Skeletal muscle satellite cell (primary cell): Measurements from ENCODE around the gene BIN2.
"Not testable (repeated sequence)": the region's sequence is repeated elsewhere in the genome, so short reads cannot be mapped to it uniquely, and the experiment has no call there.

Experiments used
- H3K27me3 ChIP-seq: 2 replicates; pipeline ENCODE4 v1.7.0; 2013; ENCODE audit warnings: low read length; ENCODE audit not compliant: control insufficient read depth, insufficient read depth
- H3K36me3 ChIP-seq: 2 replicates; pipeline ENCODE4 v1.7.0; 2013; ENCODE audit warnings: mild to moderate bottlenecking, control low read depth, low read length; ENCODE audit not compliant: insufficient read depth
- H3K4me1 ChIP-seq: 2 replicates; pipeline ENCODE4 v1.7.0; 2013; ENCODE audit warnings: low read length; ENCODE audit not compliant: control insufficient read depth, insufficient read depth
- H3K4me2 ChIP-seq: 2 replicates; pipeline ENCODE4 v1.7.0; 2013; ENCODE audit warnings: mild to moderate bottlenecking, low read length
- H3K4me3 ChIP-seq: 2 replicates; pipeline ENCODE4 v1.7.0; 2013; ENCODE audit warnings: low read length
- H3K9ac ChIP-seq: 2 replicates; pipeline ENCODE4 v1.7.0; 2013; ENCODE audit warnings: mild to moderate bottlenecking, low read depth, low read length, moderate library complexity
- H3K9me3 ChIP-seq: replicated peaks from 2 replicates; pipeline ENCODE4 v1.7.0; 2013; ENCODE audit warnings: mild to moderate bottlenecking, control low read depth, low read length

Gene BIN2

DNA sequence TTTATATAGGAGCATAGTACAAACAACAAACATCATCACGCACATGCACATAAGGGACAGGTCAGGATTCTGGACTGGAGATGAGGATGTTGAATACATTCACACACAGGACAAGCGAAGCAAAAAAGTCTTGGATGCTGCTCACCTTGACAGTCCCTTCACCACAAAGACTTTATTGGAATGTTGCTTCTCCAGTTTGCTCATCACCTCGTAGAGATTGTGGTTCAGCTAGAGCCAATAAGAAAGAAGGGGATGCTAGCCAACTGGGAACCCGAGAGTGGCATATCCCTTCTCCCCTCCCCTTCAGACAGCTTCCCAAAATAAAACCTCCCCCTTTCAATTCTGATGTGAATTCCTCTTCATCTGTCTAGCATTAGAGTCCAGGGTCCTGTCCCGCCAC lies 28.3 kb downstream of the BIN2 start:
- H3K36me3 ChIP-seq = no peaks in the 10 kb centered on the region
- H3K4me1 ChIP-seq = no peaks in the 10 kb centered on the region
- H3K27me3 ChIP-seq = no peaks in the 10 kb centered on the region
- H3K4me2 ChIP-seq = no peak overlapping the region
- H3K9me3 ChIP-seq = no peaks in the 10 kb centered on the region
- H3K4me3 ChIP-seq = no peak overlapping the region
- no peak overlapping the region for H3K9ac ChIP-seq

DNA sequence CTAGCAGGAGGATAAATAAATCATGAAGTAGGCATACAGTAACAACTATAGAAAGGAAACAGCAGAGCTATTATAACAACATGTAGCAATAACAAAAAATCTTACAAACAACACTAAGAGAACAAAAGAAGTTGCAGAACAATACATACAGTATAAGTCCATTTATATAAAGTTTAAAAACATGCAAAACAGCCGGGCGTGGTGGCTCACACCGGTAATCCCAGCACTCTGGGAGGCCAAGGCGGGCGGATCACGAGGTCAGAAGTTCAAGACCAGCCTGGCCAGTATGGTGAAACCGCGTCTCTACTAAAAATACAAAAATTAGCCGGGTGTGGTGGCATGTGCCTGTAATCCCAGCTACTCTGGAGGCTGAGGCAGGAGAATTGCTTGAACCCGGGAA lies 29.9 kb downstream of the BIN2 start:
- not testable (repeated sequence) for H3K4me2 ChIP-seq, H3K4me3 ChIP-seq, H3K27me3 ChIP-seq, H3K4me1 ChIP-seq, H3K36me3 ChIP-seq, H3K9ac ChIP-seq, H3K9me3 ChIP-seq

DNA sequence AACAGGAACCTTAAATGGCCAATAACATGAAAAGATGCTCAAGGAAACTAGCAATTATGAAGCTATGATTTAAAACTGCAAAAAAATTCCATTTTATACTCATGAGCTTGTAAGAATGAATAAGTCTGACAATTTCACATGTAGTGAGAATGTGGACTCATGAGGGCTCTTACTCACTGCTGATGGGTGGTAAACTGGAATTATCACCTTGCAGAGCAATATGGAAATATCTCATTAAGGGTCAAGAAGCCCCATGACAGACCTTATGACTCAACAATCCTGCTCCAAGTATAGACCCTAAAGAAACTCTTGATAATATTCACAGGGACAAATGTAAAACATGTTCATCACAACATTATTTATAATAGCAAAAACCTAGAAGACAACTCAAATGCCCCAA lies 30.3 kb downstream of the BIN2 start:
- Histone ChIP-seq H3K9ac (no peak overlapping the region), H3K9me3 (no peaks in the 10 kb centered on the region), H3K27me3 (no peaks in the 10 kb centered on the region), H3K4me2 (no peak overlapping the region), H3K4me1 (no peaks in the 10 kb centered on the region), H3K36me3 (no peaks in the 10 kb centered on the region), H3K4me3 (no peak overlapping the region)

DNA sequence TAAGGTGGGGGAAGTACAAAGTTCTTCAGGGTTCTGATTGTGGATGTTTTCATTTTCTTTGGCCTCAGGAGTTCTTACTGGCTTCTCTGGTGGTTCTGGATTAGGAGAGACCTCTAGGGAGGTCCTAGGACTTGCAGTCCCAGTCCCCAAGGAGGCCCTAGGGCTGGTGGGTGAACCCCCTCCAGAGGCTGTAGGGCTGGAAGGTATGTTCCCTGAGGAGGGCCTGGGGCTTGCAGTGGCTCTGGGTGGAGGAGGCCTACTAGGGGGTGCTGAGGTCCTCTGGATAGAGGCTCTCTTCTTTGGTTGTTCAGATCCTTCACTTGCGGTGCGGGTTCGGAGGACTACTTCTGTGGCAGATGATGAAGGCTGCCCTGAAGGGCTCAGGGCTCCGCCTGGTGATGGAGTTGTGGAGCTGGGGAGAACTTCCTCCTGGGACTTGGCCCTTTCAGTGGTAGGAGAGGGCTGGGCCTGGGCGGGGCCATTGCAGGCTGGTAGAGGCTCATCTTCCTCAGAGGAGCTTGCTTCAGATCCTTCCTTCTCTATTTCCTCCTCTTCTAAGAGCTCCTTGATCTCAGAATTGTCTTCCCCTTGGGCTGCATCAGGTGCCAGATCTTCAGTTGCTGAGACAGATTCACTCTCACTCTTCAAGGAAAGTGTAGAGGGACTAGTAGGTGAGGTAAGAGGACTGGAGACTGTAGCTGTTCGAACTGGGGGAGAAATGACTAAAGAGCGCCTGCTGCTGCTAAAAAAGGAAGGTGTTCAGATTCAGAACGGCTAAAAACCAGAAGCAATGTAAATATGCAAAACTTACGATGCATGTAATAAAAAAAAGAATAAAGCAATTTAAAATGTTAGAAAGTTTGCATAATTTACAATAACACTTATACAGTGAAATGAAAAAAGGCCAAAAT lies 32.1 kb downstream of the BIN2 start:
- not testable (repeated sequence) for H3K9ac ChIP-seq, H3K4me1 ChIP-seq, H3K27me3 ChIP-seq, H3K4me2 ChIP-seq, H3K36me3 ChIP-seq, H3K4me3 ChIP-seq, H3K9me3 ChIP-seq

DNA sequence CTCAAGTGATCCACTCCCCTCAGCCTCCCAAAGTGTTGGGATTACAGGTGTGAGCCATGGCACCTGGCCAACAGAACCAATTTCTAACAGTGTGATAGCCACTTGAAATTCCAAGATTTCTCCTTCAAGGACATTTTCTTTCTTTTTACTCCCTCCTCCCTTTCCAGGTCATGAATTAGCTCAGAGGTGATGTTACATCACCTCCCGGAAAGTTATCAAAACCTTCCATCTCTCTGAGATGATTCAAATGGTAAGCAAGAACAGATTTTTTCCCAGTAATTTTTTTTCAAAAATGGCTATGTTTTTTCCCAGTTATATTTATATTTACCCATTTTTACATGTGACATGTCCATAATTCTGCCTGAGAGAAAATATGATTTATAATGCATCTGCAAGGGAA lies 38.1 kb downstream of the BIN2 start:
- no peak overlapping the region for H3K9ac ChIP-seq
- no peaks in the 10 kb centered on the region for H3K36me3 ChIP-seq
- no peaks in the 10 kb centered on the region for H3K9me3 ChIP-seq
- no peak overlapping the region for H3K4me3 ChIP-seq
- no peaks in the 10 kb centered on the region for H3K27me3 ChIP-seq
- peaks cover 8% of the 10 kb centered on the region for H3K4me1 ChIP-seq
- H3K4me2 ChIP-seq = no peak overlapping the region

DNA sequence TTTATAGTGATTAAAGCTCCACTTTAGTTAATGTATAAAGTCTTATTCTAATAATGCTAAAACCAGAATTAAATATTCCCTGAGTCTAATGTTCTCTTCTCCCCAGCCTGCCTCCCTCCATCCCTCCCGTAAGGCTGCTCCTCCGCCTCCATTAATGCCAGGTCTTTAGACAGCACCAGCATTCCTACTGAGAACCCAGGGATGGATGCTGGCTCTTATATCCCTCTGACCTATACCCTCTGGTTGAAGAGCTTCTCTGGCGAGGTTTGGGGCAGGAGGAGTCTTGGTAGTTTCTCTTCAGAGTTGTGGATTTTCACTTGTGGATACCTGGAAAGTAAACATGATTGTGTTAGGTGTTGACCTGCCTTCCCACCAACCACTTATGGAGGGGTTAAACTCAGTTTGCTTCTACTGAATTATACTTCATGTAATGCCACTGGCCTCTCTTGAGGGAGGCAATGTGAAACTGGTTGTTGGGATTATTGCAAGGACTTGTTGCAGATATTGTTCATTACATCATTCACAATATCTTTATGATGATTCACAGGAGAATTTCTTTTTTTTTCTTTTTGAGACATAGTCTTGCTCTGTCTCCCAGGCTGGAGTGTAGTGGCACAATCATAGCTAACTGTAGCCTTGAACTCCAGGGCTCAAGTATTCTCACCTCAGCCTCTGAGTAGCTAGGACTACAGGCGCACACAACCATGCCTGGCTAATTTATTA lies 42.6 kb downstream of the BIN2 start:
- no peak overlapping the region for H3K9ac ChIP-seq
- no peaks in the 10 kb centered on the region for H3K27me3 ChIP-seq
- H3K4me3 ChIP-seq = no peak overlapping the region
- H3K9me3 ChIP-seq = no peaks in the 10 kb centered on the region
- H3K4me2 ChIP-seq = peak overlapping the region; percentile 13
- H3K36me3 ChIP-seq = no peaks in the 10 kb centered on the region
- H3K4me1 ChIP-seq = peaks cover 8% of the 10 kb centered on the region

DNA sequence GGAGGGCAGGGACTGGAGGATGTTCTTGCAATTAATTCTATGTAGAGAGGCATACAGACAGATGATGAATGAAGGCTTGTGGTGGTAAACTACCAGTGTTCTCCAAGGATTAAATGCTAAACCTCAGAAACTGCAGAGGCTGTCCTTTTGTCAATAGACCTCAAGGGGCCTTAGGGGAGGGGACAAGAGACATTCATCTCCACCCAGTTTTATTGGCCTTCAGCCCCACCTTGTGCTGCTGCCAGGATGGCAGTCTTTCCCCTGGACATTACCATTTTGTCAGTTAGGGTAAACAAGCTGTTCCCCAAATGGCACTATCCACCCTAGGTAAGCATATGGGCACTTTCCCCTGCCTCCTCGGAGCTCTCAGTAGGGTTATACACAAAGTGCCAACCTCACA lies 48.9 kb downstream of the BIN2 start:
- Histone ChIP-seq H3K36me3 (no peaks in the 10 kb centered on the region), H3K27me3 (no peaks in the 10 kb centered on the region), H3K9me3 (no peaks in the 10 kb centered on the region), H3K4me2 (no peak overlapping the region), H3K4me3 (no peak overlapping the region), H3K9ac (no peak overlapping the region), H3K4me1 (peaks cover 9% of the 10 kb centered on the region)

DNA sequence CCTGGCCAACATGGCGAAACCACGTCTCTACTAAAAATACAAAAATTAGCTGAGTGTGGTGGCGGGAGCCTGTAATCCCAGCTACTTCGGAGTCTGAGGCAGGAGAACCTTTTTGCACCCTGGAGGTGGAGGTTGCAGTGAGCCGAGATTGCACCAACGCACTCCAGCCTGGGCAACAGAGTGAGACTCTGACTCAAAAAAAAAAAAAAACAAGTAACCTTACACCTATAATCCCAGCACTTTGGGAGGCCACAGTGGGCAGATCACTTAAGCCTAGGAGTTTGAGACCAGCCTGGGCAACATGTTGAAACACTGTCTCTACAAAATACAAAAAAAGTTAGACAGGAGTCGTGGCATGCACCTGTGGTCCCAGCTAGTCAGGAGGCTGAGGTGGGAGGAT lies 51.2 kb downstream of the BIN2 start:
- not testable (repeated sequence) for H3K27me3 ChIP-seq, H3K4me2 ChIP-seq, H3K36me3 ChIP-seq, H3K9me3 ChIP-seq, H3K9ac ChIP-seq, H3K4me3 ChIP-seq
- peaks cover 26% of the 10 kb centered on the region for H3K4me1 ChIP-seq

DNA sequence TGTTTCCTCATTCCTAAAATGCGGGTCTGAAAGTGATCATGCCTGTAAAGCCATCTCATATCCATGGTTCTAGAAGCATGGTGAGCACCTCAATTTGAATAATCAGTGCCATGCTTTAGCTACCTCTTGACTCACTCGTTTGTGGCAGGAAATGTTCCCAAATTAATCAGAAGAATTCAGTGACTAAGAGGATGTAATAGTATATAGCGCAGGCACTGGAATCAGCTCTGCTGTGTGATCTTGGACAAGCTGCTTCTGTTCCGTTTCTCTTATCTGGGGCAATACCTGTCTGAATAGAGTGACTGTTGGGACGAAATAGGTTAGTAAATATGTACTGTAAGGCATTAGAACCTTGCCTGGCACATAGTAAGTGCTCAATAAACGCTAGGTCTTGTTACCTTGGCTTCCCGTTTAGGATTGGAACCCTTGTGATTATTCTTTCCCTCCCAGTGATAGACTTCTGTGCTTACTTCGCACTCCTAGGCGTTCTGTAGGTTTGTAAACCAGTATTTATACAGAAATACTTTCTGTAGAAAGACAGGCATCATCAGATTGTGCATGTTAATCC lies 52.9 kb downstream of the BIN2 start:
- peaks cover 7% of the 10 kb centered on the region for H3K36me3 ChIP-seq
- H3K4me2 ChIP-seq = peak overlapping the region; percentile 93
- H3K9ac ChIP-seq = peak overlapping the region; percentile 85
- H3K4me3 ChIP-seq = peak overlapping the region; percentile 75
- peaks cover 35% of the 10 kb centered on the region for H3K4me1 ChIP-seq
- H3K9me3 ChIP-seq = no peaks in the 10 kb centered on the region
- no peaks in the 10 kb centered on the region for H3K27me3 ChIP-seq

DNA sequence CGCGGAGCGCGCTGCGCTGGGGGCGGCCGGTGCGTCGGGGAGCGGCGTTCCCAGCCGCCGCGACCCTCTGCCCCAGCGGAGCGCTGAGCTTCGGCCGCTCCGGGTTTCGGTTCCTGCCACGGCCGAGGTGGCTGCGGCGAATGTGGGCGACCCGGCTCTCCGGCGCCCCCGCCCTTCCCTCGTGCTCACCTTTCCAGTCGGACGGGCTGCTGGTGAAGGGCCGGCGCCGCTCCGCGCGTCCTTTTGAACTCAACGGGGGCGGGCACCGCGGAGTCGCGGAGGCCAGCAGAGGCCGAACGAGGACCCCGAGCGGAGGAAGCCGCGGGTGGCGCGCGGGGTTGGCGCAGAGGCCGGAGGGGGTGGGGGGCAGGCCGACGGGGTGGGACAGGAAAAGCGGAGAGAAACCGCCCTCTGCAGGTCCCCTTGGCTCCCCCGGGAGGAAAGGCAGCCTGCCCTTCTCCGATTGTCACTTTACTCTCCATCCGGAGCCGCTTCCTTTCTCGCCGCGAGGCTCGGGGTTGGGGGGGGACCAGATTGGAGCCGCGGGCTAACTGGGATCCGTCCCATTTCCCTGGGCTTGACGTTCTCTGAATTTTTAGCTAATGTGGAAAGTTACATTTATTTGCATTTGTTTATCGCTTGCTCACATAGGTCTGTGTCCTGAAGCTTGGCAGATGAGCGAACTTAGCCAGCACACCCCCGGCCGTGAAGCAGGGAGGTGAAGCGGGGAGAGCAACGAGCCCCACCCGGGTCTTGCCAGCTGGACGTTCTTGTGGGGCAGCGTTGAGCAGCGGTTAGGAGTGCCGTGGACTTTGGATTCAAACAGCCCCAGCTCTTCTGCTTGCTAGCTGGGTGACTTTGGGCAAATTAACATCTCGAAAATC lies 53.7 kb downstream of the BIN2 start, which contains the start of gene SMAGP:
Gene SMAGP, minus strand, starts transcription at position 349 of the 884 bp plus-strand sequence. CDS start 1,137 bp downstream, outside the sequence.
- H3K9ac ChIP-seq = peak within 1 kb of the TSS; percentile 85
- H3K4me1 ChIP-seq = peaks cover 36% of the 10 kb centered on the region
- H3K4me2 ChIP-seq = peak within 1 kb of the TSS; percentile 93
- no peaks in the 10 kb centered on the region for H3K27me3 ChIP-seq
- peak within 1 kb of the TSS; percentile 75 for H3K4me3 ChIP-seq
- H3K9me3 ChIP-seq = no peaks in the 10 kb centered on the region
- peaks cover 7% of the 10 kb centered on the region for H3K36me3 ChIP-seq
